GM12892 (cell line): ENCODE data around the gene BCL11A.

Experiments
- POLR2A ChIP-seq: IDR thresholded peaks from 2 replicates; pipeline ENCODE4 v1.6.1; 2011; ENCODE audit warnings: low read depth, low read length, control low read depth
- POLR2AphosphoS5 ChIP-seq: IDR thresholded peaks from 2 replicates; pipeline ENCODE4 v1.6.1; 2011; ENCODE audit warnings: low read depth, low read length, control low read depth

- TF ChIP-seq POLR2AphosphoS5 (no peak), POLR2A (no peak)
These were observed 3.1 kb downstream of the BCL11A start for GRCh38 chr2:60550178-60550983.
